H1 (cell line): ENCODE results near the gene SFXN1. TPM values are rescaled to one million over a fixed set of nuclear protein-coding genes. Genes with fewer than 3 reads are reported as not detected.

Experiments used
- CTCF ChIA-PET: fragments of 300-600 bp; sonication (Branson Sonifier 250); formaldehyde crosslinking; loops from one replicate; lab custom pipeline; 2021; ENCODE audit not compliant: partially characterized antibody; lab: Charles Lee
- POLR2A ChIA-PET: fragments of 300-600 bp; sonication (Branson Sonifier 250); formaldehyde crosslinking; loops from one replicate; lab custom pipeline; 2021; ENCODE audit warnings: inconsistent platforms; ENCODE audit not compliant: partially characterized antibody; lab: Charles Lee
- DNase-seq, 2 experiments: peaks; one replicate each; pipeline versions ENCODE4 v3.0.0 to v3.0.0-alpha.2; 2010 to 2022; ENCODE audit warnings: low spot score in 2 of 2, low read depth in 1 of 2, mixed read lengths in 1 of 2
- FAIRE-seq: peaks from 2 replicates; lab custom pipeline; 2011; peaks lifted over from hg19 to GRCh38; lab: Jason Lieb, UNC
- H2AFZ ChIP-seq: 2 replicates; pipeline ENCODE4 v1.8.1; 2012; ENCODE audit warnings: low read length, inconsistent platforms
- H2AK5ac ChIP-seq: 2 replicates; pipeline ENCODE4 v1.6.1; 2013; ENCODE audit warnings: low read depth, low read length
- H2BK120ac ChIP-seq: replicated peaks from 2 replicates; pipeline ENCODE3; 2013; ENCODE audit warnings: low read depth, low read length, inconsistent platforms
- H2BK12ac ChIP-seq: 2 replicates; pipeline ENCODE4 v1.6.1; 2013; ENCODE audit warnings: low read depth, low read length
- H2BK15ac ChIP-seq: 2 replicates; pipeline ENCODE4 v1.6.1; 2013; ENCODE audit warnings: low read length
- H2BK20ac ChIP-seq: 2 replicates; pipeline ENCODE4 v1.6.1; 2013; ENCODE audit warnings: low read length
- H2BK5ac ChIP-seq: 2 replicates; pipeline ENCODE4 v1.6.1; 2013; ENCODE audit warnings: low read depth, low read length
- H3K14ac ChIP-seq: 2 replicates; pipeline ENCODE4 v1.6.1; 2013; ENCODE audit warnings: inconsistent platforms; ENCODE audit not compliant: insufficient read length
- H3K18ac ChIP-seq: 2 replicates; pipeline ENCODE4 v1.6.1; 2013; ENCODE audit warnings: low read length; ENCODE audit errors: extremely low read depth
- H3K23ac ChIP-seq: 2 replicates; pipeline ENCODE4 v1.6.1; 2013; ENCODE audit warnings: inconsistent platforms; ENCODE audit not compliant: insufficient read length
- H3K23me2 ChIP-seq: 2 replicates; pipeline ENCODE4 v1.6.1; 2013; ENCODE audit warnings: low read depth, low read length
- H3K27ac ChIP-seq: 2 replicates; pipeline ENCODE4 v1.6.1; 2011; ENCODE audit warnings: low read depth, low read length, inconsistent platforms
- H3K27me3 ChIP-seq, 4 experiments: replicated peaks in 1 of 4; 1 replicate in 1 of 4; 2 replicates in 3 of 4; pipeline versions ENCODE4 v1.6.1 to v1.8.1; 2011 to 2013; ENCODE audit warnings: low read length in 3 of 4, mild to moderate bottlenecking in 3 of 4, inconsistent platforms in 2 of 4, mixed read lengths in 2 of 4, moderate library complexity in 1 of 4; ENCODE audit not compliant: control insufficient read depth in 3 of 4, insufficient read depth in 3 of 4; ENCODE audit errors: extremely low read depth in 1 of 4
- H3K36me3 ChIP-seq, 4 experiments: 2 replicates each; pipeline versions ENCODE4 v1.6.1 to v1.8.1; 2011 to 2013; ENCODE audit warnings: mild to moderate bottlenecking in 4 of 4, low read length in 3 of 4, moderate library complexity in 2 of 4, control low read depth in 1 of 4, inconsistent platforms in 1 of 4; ENCODE audit not compliant: insufficient read depth in 4 of 4, control insufficient read depth in 2 of 4
- H3K4ac ChIP-seq: replicated peaks from 2 replicates; pipeline ENCODE3; 2013; ENCODE audit warnings: low read length, low read depth, mixed read lengths, inconsistent platforms; ENCODE audit not compliant: insufficient read length
- H3K4me1 ChIP-seq, 4 experiments: replicated peaks in 1 of 4; 1 replicate in 1 of 4; 2 replicates in 3 of 4; pipeline versions ENCODE4 v1.6.1 to v1.8.1; 2011 to 2013; ENCODE audit warnings: low read length in 3 of 4, inconsistent platforms in 2 of 4, mixed read lengths in 1 of 4; ENCODE audit not compliant: insufficient read depth in 4 of 4, control insufficient read depth in 3 of 4
- H3K4me2 ChIP-seq, 2 experiments: 2 replicates each; pipeline versions ENCODE4 v1.6.1 to v1.8.1; 2011 to 2013; ENCODE audit warnings: low read depth in 2 of 2, low read length in 2 of 2, control low read depth in 1 of 2, inconsistent platforms in 1 of 2, mild to moderate bottlenecking in 1 of 2; ENCODE audit not compliant: insufficient read depth in 1 of 2
- H3K4me3 ChIP-seq, 4 experiments: fragments of 200-600, 300-600 bp in 1 of 4; sonication (generic), shearing (Covaris generic), sonication (Bioruptor Twin) in 1 of 4; 2 replicates each; pipeline versions ENCODE4 v1.5.1 to v1.8.1; 2011 to 2016; ENCODE audit warnings: low read length in 4 of 4, low read depth in 3 of 4, control low read depth in 2 of 4, inconsistent platforms in 2 of 4, mild to moderate bottlenecking in 2 of 4, mixed read lengths in 1 of 4, moderate library complexity in 1 of 4; ENCODE audit not compliant: insufficient read depth in 2 of 4; ENCODE audit errors: extremely low read depth in 1 of 4
- H3K56ac ChIP-seq: replicated peaks from 2 replicates; pipeline ENCODE3; 2013; ENCODE audit warnings: low read depth, mild to moderate bottlenecking, mixed read lengths, low read length, inconsistent platforms; ENCODE audit not compliant: insufficient read length
- H3K79me1 ChIP-seq: 2 replicates; pipeline ENCODE4 v1.6.1; 2013; ENCODE audit warnings: low read depth, low read length, control low read depth
- H3K79me2 ChIP-seq, 2 experiments: 2 replicates each; pipeline versions ENCODE4 v1.6.1 to v1.8.1; 2012 to 2013; ENCODE audit warnings: low read length in 2 of 2, mild to moderate bottlenecking in 2 of 2, inconsistent platforms in 1 of 2; ENCODE audit not compliant: insufficient read depth in 2 of 2, control insufficient read depth in 1 of 2
- H3K9ac ChIP-seq, 4 experiments: replicated peaks in 1 of 4; 1 replicate in 1 of 4; 2 replicates in 3 of 4; pipeline versions ENCODE4 v1.6.1 to v1.8.1; 2011 to 2013; ENCODE audit warnings: low read depth in 3 of 4, low read length in 3 of 4, control low read depth in 2 of 4, mild to moderate bottlenecking in 2 of 4, moderate library complexity in 2 of 4, inconsistent platforms in 1 of 4; ENCODE audit errors: extremely low read depth in 1 of 4
- H3K9me3 ChIP-seq, 2 experiments: 2 replicates each; pipeline versions ENCODE4 v1.6.1 to v1.8.1; 2012 to 2013; ENCODE audit warnings: mild to moderate bottlenecking in 2 of 2, moderate library complexity in 2 of 2, control low read depth in 1 of 2, inconsistent platforms in 1 of 2, low read depth in 1 of 2, low read length in 1 of 2, mixed read lengths in 1 of 2; ENCODE audit not compliant: insufficient read depth in 2 of 2
- H4K20me1 ChIP-seq, 2 experiments: replicated peaks in 1 of 2; 2 replicates each; pipeline versions ENCODE3 to v1.8.1; 2011 to 2013; ENCODE audit warnings: inconsistent platforms in 2 of 2, low read length in 2 of 2, mild to moderate bottlenecking in 1 of 2; ENCODE audit not compliant: insufficient read depth in 2 of 2, control insufficient read depth in 1 of 2
- H4K5ac ChIP-seq: 2 replicates; pipeline ENCODE4 v1.6.1; 2013; ENCODE audit warnings: low read length, low read depth, mixed read lengths, inconsistent platforms; ENCODE audit not compliant: insufficient read length
- H4K8ac ChIP-seq: 2 replicates; pipeline ENCODE4 v1.8.0; 2013; ENCODE audit warnings: mild to moderate bottlenecking, moderate library complexity, low read length, inconsistent platforms; ENCODE audit not compliant: insufficient read depth; ENCODE audit errors: extremely low read depth
- H4K91ac ChIP-seq: replicated peaks from 2 replicates; pipeline ENCODE3; 2013; ENCODE audit warnings: low read length, mixed read lengths, inconsistent platforms; ENCODE audit not compliant: insufficient read length
- E2F6 ChIP-seq: IDR thresholded peaks from 2 replicates; pipeline ENCODE4 v1.6.1; 2012; ENCODE audit warnings: inconsistent platforms
- POU5F1 ChIP-seq: IDR thresholded peaks from 2 replicates; pipeline ENCODE4 v1.6.1; 2011; ENCODE audit warnings: low read depth, mild to moderate bottlenecking, low read length, moderate library complexity
- WGBS, 2 experiments: shearing (Covaris generic) in 1 of 2; methylation state at CpG; one replicate each; pipeline versions ENCODE4 v1.1.6 to v1.1.7; 2013 to 2015; ENCODE audit warnings: low lambda C conversion rate in 2 of 2, mixed read lengths in 2 of 2, inconsistent platforms in 1 of 2, low coverage in 1 of 2, missing lambda C conversion rate in 1 of 2; ENCODE audit not compliant: insufficient replicate concordance in 2 of 2, insufficient coverage in 1 of 2, insufficient read length in 1 of 2; ENCODE audit errors: extremely low coverage in 1 of 2, missing lambda C conversion rate in 1 of 2; 5-methylcytosine and 5-hydroxymethylcytosine counted together
- polyA plus RNA-seq, 7 experiments: library from polyadenylated mRNA; depleted of rRNA in 3 of 7; stranded (reverse) in 5 of 7; unstranded in 2 of 7; fragments of >200 nt in 5 of 7; fragments of 200-250 nt in 2 of 7; gene quantifications; 1 replicate in 5 of 7; 2 replicates in 1 of 7; 4 replicates in 1 of 7; pipeline versions ENCODE4 v1.2.1 to v1.2.3, GENCODE V29; 2011 to 2013; ENCODE audit warnings: missing spikeins in 2 of 7, mixed read lengths in 2 of 7
- total RNA-seq: library from RNA; stranded (reverse); fragmentation: NEBNext Ultra II Directional; extraction: Animal tissue kit (Norgen Biotek cat#: 25700); gene quantifications from 2 replicates; pipeline ENCODE4 v1.2.1, GENCODE V29; 2021

SFXN1 gene
- total and polyA plus RNA-seq, 2 of the 8 experiments (the other 6 are each of a cell fraction or from before 2014, with no cell fraction given), result 72.7 to 97.6 TPM

- Histone ChIP-seq H3K23ac (no peak overlapping the region), H3K14ac (no peak overlapping the region), H3K4me3 (peak overlapping the region in 1 of 4 experiments; percentile 25; a peak in 1 of 8 replicates), H3K9ac (no peak overlapping the region), H4K8ac (no peak overlapping the region), H3K36me3 (peaks cover 0 to 19% (median 3%) of the 10 kb centered on the region in 4 experiments; a peak in 4 of 8 replicates), H3K23me2 (no peaks in the 10 kb centered on the region; the same call in 1 of the 2 replicates), H3K4ac (no peak overlapping the region), H2AFZ (no peak overlapping the region), H4K5ac (no peak overlapping the region), H3K79me1 (no peaks in the 10 kb centered on the region), H2BK20ac (no peak overlapping the region), H3K27ac (no peak overlapping the region), H3K4me1 (peaks cover 0 to 5% (median 0%) of the 10 kb centered on the region in 4 experiments; a peak in 2 of 7 replicates), H4K20me1 (peaks cover 2 to 4% of the 10 kb centered on the region in 2 experiments), H4K91ac (no peak overlapping the region), H2BK12ac (no peak overlapping the region), H2AK5ac (no peak overlapping the region), H3K4me2 (peak overlapping the region; percentile 4 to 19; a peak in 3 of 4 replicates), H2BK15ac (no peak overlapping the region), H3K9me3 (no peaks in the 10 kb centered on the region), H2BK120ac (no peak overlapping the region), H2BK5ac (no peak overlapping the region), H3K18ac (no peak overlapping the region), H3K56ac (no peak overlapping the region), H3K27me3 (no peaks in the 10 kb centered on the region), H3K79me2 (peaks cover 0 to 9% of the 10 kb centered on the region in 2 experiments; a peak in 2 of 4 replicates)
- TF ChIP-seq E2F6 (no peak), POU5F1 (0 out of 2 replicates have a peak, but pooled peaks have one; percentile 22)
- ChIA-PET CTCF (interaction anchor here (1.2 kb wide), 1 partner anchor 32 kb away, joined by 3 read pairs; no protein-coding TSS in a partner anchor), POLR2A (interaction anchor here (1.2 kb wide), 1 partner anchor 23 kb away, joined by 3 read pairs; no protein-coding TSS in a partner anchor)
- WGBS, 2 experiments, result 30% methylated on average over 7 of the region's 7 CpGs; no CpG with 5 or more reads in 1 of the 2 experiments
- no peak for DNase-seq
- peak; percentile 79 for FAIRE-seq
These were observed 23.4 kb downstream of the SFXN1 start for GRCh38 chr5:175501759-175502158.
